KG1 (cell line): ENCODE results near the gene OR7C1.
"Not testable (repeated sequence)": the region's sequence is repeated elsewhere in the genome, so short reads cannot be mapped to it uniquely, and the experiment has no call there.

ENCODE experiments used
- DNase-seq: peaks from one replicate; lab custom pipeline; 2025; lab: John Stamatoyannopoulos, UW

Gene OR7C1

DNA sequence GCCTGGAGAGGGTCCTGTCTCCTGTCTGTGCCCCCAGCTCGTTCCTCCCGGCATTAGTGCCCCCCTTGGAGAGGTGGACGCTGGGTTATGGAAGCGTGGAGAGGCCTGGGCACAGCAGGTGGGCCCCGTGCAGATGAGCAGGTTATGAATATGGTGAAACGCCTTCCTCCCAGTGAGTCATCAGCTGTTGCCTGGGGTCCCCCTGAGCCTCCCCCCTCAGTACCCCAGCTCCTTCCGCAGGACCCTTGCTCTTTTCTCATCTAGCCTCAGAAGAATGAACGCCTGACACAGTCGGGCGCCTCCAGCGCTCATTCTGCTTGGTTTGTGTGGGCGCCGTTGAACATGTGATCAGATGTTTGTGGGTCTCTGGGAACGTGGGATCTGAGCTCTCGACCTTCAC, 69.1 kb downstream of the OR7C1 start:
- DNase-seq = not testable (repeated sequence)

DNA sequence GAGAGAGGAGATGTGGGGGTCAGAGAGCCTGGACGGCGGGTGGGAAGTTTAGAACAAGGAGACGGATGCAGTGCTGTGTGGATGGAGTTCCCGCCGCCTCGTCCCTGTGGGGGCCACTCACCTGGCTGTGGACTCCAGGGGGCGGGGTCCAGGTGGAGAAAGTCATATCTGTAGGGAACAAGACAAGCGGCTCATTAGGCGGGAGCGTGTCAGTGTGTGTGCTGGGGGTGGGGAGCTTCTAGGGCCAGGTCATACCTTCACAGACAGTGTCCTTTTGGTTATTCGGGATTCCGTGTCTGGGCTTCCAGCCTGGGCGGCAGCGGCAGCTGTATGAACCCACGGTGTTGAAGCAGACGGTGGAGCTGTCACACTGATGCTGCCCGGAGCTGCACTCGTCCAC, 69.6 kb downstream of the OR7C1 start:
- not testable (repeated sequence) for DNase-seq

DNA sequence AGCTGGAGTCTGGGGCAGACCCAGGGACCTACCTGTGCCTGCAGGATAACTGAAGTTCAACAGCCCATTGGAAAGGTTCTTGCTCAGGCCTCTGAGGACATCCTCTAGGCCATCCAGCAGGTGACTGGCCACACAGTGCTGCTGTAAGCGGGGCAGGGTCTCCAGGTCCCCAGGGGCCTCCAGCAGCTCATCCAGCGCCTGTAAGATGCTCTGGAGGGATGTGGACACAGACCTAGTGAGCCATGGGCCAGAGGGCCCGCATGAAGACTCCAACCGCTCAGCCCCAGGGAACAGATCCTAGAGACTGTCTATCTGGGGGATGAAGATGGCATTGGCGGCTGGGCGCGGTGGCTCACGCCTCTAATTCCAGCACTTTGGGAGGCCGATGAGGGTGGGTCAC, 70.6 kb downstream of the OR7C1 start:
- DNase-seq = no peak

DNA sequence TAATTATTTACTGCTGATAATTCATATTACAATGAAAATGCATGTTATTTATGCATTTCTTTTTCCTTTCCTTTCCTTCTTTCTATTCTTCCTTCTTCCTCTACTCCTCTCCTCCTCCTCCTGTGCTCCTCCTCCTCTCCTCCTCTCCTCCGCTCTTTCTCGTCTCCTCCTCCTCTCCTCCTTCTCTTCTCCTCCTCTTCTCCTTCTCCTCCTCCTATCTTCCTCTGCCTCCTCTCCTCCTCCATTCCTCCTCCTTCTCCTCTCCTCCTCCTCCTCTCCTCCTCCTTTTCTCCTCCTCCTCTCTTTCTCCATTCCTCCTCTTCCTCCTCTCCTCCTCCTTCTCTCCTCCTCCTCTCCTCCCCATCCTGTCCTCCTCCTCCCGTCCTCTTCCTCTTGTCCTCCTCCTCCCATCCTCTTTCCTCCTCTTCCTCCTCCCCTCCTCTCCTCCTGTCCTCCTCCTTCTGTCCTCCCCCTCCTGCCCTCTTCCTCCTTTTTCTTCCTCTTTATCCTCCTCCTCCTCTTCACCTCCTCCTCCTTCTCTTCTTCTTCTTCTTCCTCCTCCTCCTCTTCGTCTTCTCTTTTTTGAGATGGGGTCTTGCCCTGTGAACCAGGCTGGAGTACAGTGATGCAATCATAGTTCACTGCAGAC, 71.4 kb downstream of the OR7C1 start:
- DNase-seq = no peak

DNA sequence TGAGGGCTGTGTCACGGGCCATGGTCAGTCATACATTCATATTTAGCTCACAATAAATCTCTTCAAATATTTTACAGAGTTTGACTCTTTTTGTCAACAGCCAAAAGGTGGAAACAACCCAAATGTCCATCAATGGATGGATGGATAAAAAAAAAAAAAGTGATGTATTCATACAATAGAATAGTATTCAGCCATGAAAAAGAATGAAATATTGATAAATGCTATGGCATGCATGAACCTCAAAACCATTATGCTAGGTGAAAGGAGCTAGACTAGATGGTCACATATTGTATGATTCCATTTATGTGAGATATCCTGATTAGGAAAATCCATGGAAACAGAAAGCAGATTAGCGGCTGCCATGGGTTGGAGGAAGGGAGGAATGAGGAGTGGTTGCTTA, 72.9 kb downstream of the OR7C1 start:
- no peak for DNase-seq

GRCh38 chr19:14761607-14762006, 73.4 kb downstream of the OR7C1 start:
- DNase-seq = no peak

DNA sequence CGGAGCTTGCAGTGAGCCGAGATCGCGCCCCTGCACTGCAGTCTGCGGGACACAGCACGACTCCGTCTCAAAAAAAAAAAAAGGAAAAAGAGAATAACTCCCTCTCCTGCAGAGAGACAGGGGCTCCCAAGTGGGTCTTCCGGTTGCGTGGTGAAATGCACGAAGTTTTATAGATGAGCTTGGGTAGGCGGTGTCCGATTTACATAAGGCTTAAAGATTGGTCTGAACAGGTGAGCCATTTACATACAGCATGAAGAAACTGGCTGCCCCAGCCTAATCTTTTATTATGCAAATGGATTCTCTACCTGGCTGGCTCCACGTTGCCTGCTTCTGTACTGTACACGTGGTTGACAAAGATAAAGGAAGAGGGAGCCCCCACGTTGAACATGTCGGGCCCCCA, 76.2 kb downstream of the OR7C1 start:
- no peak for DNase-seq

DNA sequence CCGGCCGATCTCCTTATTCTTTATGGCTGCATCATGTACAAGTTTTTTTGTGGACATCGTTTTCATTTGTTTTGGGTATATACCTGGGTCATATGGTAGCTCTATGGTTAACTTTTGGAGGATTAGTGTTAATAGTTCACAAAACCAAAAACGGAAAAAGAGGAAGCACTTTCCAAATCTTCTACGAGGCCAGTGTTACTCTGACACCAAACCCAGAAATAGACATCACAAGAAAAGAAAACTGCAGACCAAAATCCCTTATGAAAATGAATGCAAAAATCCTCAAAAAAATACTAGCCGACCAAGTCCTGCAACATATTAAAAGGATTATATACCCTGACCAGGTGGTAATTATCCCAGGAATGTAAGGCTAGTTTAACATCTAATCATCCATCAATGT, 86.4 kb downstream of the OR7C1 start:
- DNase-seq = no peak
